ENCODE results near the gene MAMDC2. TPM values are rescaled to one million over a fixed set of nuclear protein-coding genes. Genes with fewer than 3 reads are reported as not detected.

MAMDC2 gene
- total RNA-seq, 3 donors from 2014 or later: 17.0 to 33.9 (median 18.7) TPM

GRCh38 chr9:70061776-70062175, 18.1 kb downstream of the MAMDC2 start:
- TF ChIP-seq POLR2A (IDR thresholded peaks at IDR 0.05) (no peak), CTCF (IDR thresholded peaks at IDR 0.05) (no peak), POLR2AphosphoS5 (IDR thresholded peaks at IDR 0.05) (no peak)
- intact Hi-C loops (cut with DNase I; ENCODE audit: low total_unique reads): no loop called here
- no peak overlapping the region for H3K27ac ChIP-seq
- no peaks in the 10 kb centered on the region for H3K4me1 ChIP-seq
- H3K9me3 ChIP-seq: no peaks in the 10 kb centered on the region
- H3K27me3 ChIP-seq: no peaks in the 10 kb centered on the region
- H3K4me3 ChIP-seq: no peak overlapping the region
- DNase-seq (ENCODE audit: low spot score in 2 of 2): no peak
- no peaks in the 10 kb centered on the region for H3K36me3 ChIP-seq

GRCh38 chr9:70064496-70064895, 20.8 kb downstream of the MAMDC2 start:
- no peak for DNase-seq (ENCODE audit: low spot score in 2 of 2)
- no peaks in the 10 kb centered on the region for H3K36me3 ChIP-seq
- TF ChIP-seq CTCF (IDR thresholded peaks at IDR 0.05): no peak
- TF ChIP-seq POLR2AphosphoS5 (IDR thresholded peaks at IDR 0.05): peak in 1 of 3 donors; percentile 9
- no peak overlapping the region for H3K4me3 ChIP-seq
- no peaks in the 10 kb centered on the region for H3K4me1 ChIP-seq
- no peaks in the 10 kb centered on the region for H3K27me3 ChIP-seq
- peak overlapping the region in 1 of 2 donors; percentile 2 for H3K27ac ChIP-seq
- intact Hi-C loops (cut with DNase I; ENCODE audit: low total_unique reads): no loop called here
- no peaks in the 10 kb centered on the region for H3K9me3 ChIP-seq

GRCh38 chr9:70065572-70065971, 21.9 kb downstream of the MAMDC2 start:
- no peak for DNase-seq (ENCODE audit: low spot score in 2 of 2)
- H3K27ac ChIP-seq: peak overlapping the region in 1 of 2 donors; percentile 62
- H3K4me3 ChIP-seq: no peak overlapping the region
- no peaks in the 10 kb centered on the region for H3K27me3 ChIP-seq
- H3K36me3 ChIP-seq: no peaks in the 10 kb centered on the region
- TF ChIP-seq POLR2AphosphoS5 (IDR thresholded peaks at IDR 0.05): peak in 1 of 3 donors; percentile 72
- no peak for TF ChIP-seq POLR2A (IDR thresholded peaks at IDR 0.05)
- intact Hi-C loops (cut with DNase I; ENCODE audit: low total_unique reads): no loop called here
- H3K4me1 ChIP-seq: no peaks in the 10 kb centered on the region
- no peaks in the 10 kb centered on the region for H3K9me3 ChIP-seq

GRCh38 chr9:70066418-70066817, 22.8 kb downstream of the MAMDC2 start:
- no peak for TF ChIP-seq POLR2A (IDR thresholded peaks at IDR 0.05)
- no peak for TF ChIP-seq CTCF (IDR thresholded peaks at IDR 0.05)
- no peak for TF ChIP-seq POLR2AphosphoS5 (IDR thresholded peaks at IDR 0.05)
- Histone ChIP-seq H3K27ac (peak overlapping the region; percentile 6 to 62), H3K36me3 (no peaks in the 10 kb centered on the region), H3K27me3 (no peaks in the 10 kb centered on the region), H3K4me1 (no peaks in the 10 kb centered on the region), H3K4me3 (no peak overlapping the region), H3K9me3 (no peaks in the 10 kb centered on the region)
- intact Hi-C loops (cut with DNase I; ENCODE audit: low total_unique reads): no loop called here
- no peak for DNase-seq (ENCODE audit: low spot score in 2 of 2)

- TF ChIP-seq POLR2AphosphoS5 (IDR thresholded peaks at IDR 0.05) (no peak), CTCF (IDR thresholded peaks at IDR 0.05) (no peak)
- no peaks in the 10 kb centered on the region for H3K27me3 ChIP-seq
- H3K9me3 ChIP-seq: no peaks in the 10 kb centered on the region
- H3K4me3 ChIP-seq: no peak overlapping the region
- peak overlapping the region in 1 of 2 donors; percentile 69 for H3K27ac ChIP-seq
- no peaks in the 10 kb centered on the region for H3K36me3 ChIP-seq
- H3K4me1 ChIP-seq: no peaks in the 10 kb centered on the region
- no peak for DNase-seq (ENCODE audit: low spot score in 2 of 2)
- intact Hi-C loops (cut with DNase I; ENCODE audit: low total_unique reads): no loop called here
These were observed 23.2 kb downstream of the MAMDC2 start for GRCh38 chr9:70066874-70067273.

- Histone ChIP-seq H3K27ac (peak overlapping the region in 1 of 2 donors; percentile 41), H3K36me3 (no peaks in the 10 kb centered on the region), H3K4me1 (no peaks in the 10 kb centered on the region), H3K4me3 (no peak overlapping the region), H3K9me3 (no peaks in the 10 kb centered on the region), H3K27me3 (no peaks in the 10 kb centered on the region)
- DNase-seq (ENCODE audit: low spot score in 2 of 2): no peak
- TF ChIP-seq CTCF (IDR thresholded peaks at IDR 0.05) (no peak), POLR2A (IDR thresholded peaks at IDR 0.05) (no peak), POLR2AphosphoS5 (IDR thresholded peaks at IDR 0.05) (peak in 1 of 3 donors; percentile 26)
- intact Hi-C loops (cut with DNase I; ENCODE audit: low total_unique reads): no loop called here
These were observed 26.1 kb downstream of the MAMDC2 start for GRCh38 chr9:70069704-70070103.
